ENCODE data around the gene HCN4. TPM values are rescaled to one million over a fixed set of nuclear protein-coding genes. Genes with fewer than 3 reads are reported as not detected.

The HCN4 gene
- total RNA-seq, 4 donors from 2014 or later: under 0.01 to 0.10 TPM; not detected in 2

DNA sequence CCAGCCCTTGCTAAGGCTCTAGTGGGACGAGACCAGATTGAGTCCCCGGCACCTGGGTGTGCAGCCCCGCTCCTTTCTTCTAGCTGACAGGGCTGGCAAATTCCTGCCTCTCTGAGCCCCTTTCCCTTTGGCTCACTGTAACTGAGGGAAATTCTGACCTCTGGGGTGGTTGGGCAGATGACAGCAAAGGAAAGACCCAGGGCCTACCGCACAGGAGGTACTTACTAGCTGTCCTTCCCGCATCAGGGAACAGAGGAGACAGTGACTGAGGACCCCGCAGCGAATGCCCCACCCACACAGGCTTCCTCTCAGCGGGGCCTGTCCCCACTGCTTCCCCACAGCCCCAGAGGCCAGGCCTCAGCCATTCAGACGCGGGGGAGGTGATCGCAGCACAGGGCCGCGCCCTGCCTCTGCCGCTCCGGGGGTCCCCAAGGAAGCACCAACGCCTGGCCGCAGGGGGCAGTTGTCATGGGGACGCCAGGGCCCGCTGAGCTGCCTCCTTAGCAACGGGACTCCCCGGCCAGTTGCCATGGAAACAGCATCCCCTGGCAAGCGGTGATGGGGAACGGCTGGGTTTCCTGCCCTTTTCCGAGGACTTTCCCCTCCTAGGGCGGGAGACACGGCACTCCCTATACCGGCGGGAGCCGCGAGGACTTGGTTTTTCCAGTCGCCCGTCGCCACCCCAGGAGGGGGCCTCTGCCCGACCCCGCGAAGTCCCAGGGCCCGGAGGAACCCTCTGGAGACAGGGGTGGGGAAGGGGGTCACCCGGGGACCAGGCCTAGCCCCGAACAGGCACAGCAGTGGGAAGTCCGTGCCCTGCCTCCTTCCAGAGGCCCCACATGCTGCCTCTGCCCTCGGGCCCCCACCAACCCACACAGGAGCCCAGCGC, 50.1 kb downstream of the HCN4 start:
- intact Hi-C loops (cut with DNase I): no loop called here
- Histone ChIP-seq H3K9me3 (no peaks in the 10 kb centered on the region), H3K27ac (no peak overlapping the region), H3K4me3 (replicated peaks in 1 of 3) (no peak overlapping the region), H3K27me3 (no peaks in the 10 kb centered on the region), H3K36me3 (no peaks in the 10 kb centered on the region), H3K4me1 (no peaks in the 10 kb centered on the region)
- DNase-seq: no peak
- WGBS, 2 donors: 24 to 57% methylated on average over 6 to 24 of the region's 42 CpGs
- TF ChIP-seq POLR2A (IDR thresholded peaks at IDR 0.05) (no peak), CTCF (IDR thresholded peaks at IDR 0.05) (no peak)

- intact Hi-C loops (cut with DNase I): no loop called here
These were observed 50.9 kb downstream of the HCN4 start for GRCh38 chr15:73317651-73318462.

GRCh38 chr15:73313861-73314260, 54.9 kb downstream of the HCN4 start:
- H3K4me1 ChIP-seq: no peaks in the 10 kb centered on the region
- H3K27me3 ChIP-seq: no peaks in the 10 kb centered on the region
- no peak overlapping the region for H3K4me3 ChIP-seq (replicated peaks in 1 of 3)
- intact Hi-C loops (cut with DNase I): no loop called here
- no peak for DNase-seq
- 80 to 82% methylated on average over 2 of the region's 2 CpGs for WGBS, 2 donors
- H3K27ac ChIP-seq: no peak overlapping the region
- no peaks in the 10 kb centered on the region for H3K9me3 ChIP-seq
- no peaks in the 10 kb centered on the region for H3K36me3 ChIP-seq
- no peak for TF ChIP-seq POLR2A (IDR thresholded peaks at IDR 0.05)
- TF ChIP-seq CTCF (IDR thresholded peaks at IDR 0.05): no peak

More at GRCh38 chr15:73317651-73318462, 50.9 kb downstream of the HCN4 start:
- Histone ChIP-seq H3K4me1 (no peaks in the 10 kb centered on the region), H3K36me3 (no peaks in the 10 kb centered on the region), H3K27ac (no peak overlapping the region), H3K4me3 (replicated peaks in 1 of 3) (no peak overlapping the region), H3K27me3 (no peaks in the 10 kb centered on the region), H3K9me3 (no peaks in the 10 kb centered on the region)
- no peak for DNase-seq
- no peak for TF ChIP-seq POLR2A (IDR thresholded peaks at IDR 0.05)
- TF ChIP-seq CTCF (IDR thresholded peaks at IDR 0.05): no peak
- WGBS, 2 donors: 80 to 81% methylated on average over 16 of the region's 16 CpGs

DNA sequence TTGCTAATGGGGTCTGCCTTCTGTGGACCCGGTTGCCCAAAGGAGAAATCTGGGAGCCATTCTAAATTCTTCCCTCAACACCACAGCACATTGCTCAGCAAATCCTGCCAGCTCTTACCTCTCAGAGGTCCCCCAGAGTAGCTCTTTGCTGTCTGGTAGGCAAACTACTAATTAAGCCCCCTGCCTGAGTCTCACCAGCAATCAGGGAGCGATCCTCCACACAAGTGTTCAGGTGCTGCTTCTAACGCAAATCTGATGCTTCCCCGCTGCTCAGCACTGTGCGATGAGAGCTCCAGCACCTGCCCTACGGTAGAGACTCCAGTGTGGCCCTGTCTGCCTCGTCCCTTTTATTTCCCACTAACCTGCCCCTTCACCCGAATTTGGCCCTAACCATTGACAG, 60.5 kb downstream of the HCN4 start:
- Histone ChIP-seq H3K27ac (no peak overlapping the region), H3K4me3 (replicated peaks in 1 of 3) (no peak overlapping the region), H3K9me3 (no peaks in the 10 kb centered on the region), H3K27me3 (no peaks in the 10 kb centered on the region), H3K4me1 (no peaks in the 10 kb centered on the region), H3K36me3 (peaks cover 4 to 5% of the 10 kb centered on the region in 2 donors)
- intact Hi-C loops (cut with DNase I): no loop called here
- WGBS, 2 donors: 95 to 98% methylated on average over 8 of the region's 8 CpGs
- TF ChIP-seq CTCF (IDR thresholded peaks at IDR 0.05): no peak
- no peak for TF ChIP-seq POLR2A (IDR thresholded peaks at IDR 0.05)
- DNase-seq: no peak

All from thyroid gland (tissue), 4 donors.